Measurements from ENCODE around the gene SETX. TPM values are rescaled to one million over a fixed set of nuclear protein-coding genes. Genes with fewer than 3 reads are reported as not detected.

Gene SETX
- total and polyA plus RNA-seq, 2 donors (not counting 1 experiment from before 2014, with no cell fraction given) = 29.2 to 105 TPM

GRCh38 chr9:132395560-132395959 lies 40.8 kb upstream of the SETX start:
- Mint-ChIP-seq H3K9me3 (ENCODE audit: insufficient read depth) (no peaks in the 10 kb centered on the region), H3K27me3 (no peaks in the 10 kb centered on the region), H3K27ac (no peak overlapping the region), H3K4me3 (no peak overlapping the region), H3K4me1 (peaks cover 12% of the 10 kb centered on the region)
- peaks cover 3 to 6% of the 10 kb centered on the region in 2 donors for H3K4me1 ChIP-seq (ENCODE audit: control insufficient read depth in 2 of 2, insufficient read depth in 2 of 2, low read length in 2 of 2)
- peaks cover 3 to 77% of the 10 kb centered on the region in 2 experiments for H3K36me3 ChIP-seq (replicated peaks in 1 of 2; ENCODE audit: control extremely low read depth in 1 of 2, control insufficient read depth in 1 of 2, extremely low read depth in 1 of 2, insufficient read depth in 2 of 2, low read length in 1 of 2)
- no peak overlapping the region for H3K4me3 ChIP-seq (ENCODE audit: control extremely low read depth in 1 of 5, extremely low read depth in 1 of 5, insufficient read depth in 1 of 5, low read depth in 2 of 5, low read length in 4 of 5)
- ChIA-PET POLR2A (no interaction called here), CTCF (interaction anchor here (1.3 to 1.6 kb wide), 2 partner anchors 10 to 41 kb away, joined by 3 to 5 read pairs; partner anchors contain the start of gene SETX)
- ATAC-seq (ENCODE audit: low read depth) (no peak), DNase-seq (no peak)
- no peak overlapping the region for H3K9ac ChIP-seq (ENCODE audit: low read length)
- H3K79me2 ChIP-seq (ENCODE audit: control insufficient read depth, insufficient read depth, low read length) = peaks cover 24% of the 10 kb centered on the region
- no peaks in the 10 kb centered on the region for H4K20me1 ChIP-seq (ENCODE audit: control insufficient read depth, insufficient read depth, low read length, poor library complexity, severe bottlenecking)
- H3K9me3 ChIP-seq (ENCODE audit: control extremely low read depth in 1 of 3, control insufficient read depth in 2 of 3, insufficient read depth in 1 of 3, low read length in 2 of 3) = no peaks in the 10 kb centered on the region
- H3K4me2 ChIP-seq (replicated peaks; ENCODE audit: low read depth, low read length, poor library complexity, severe bottlenecking) = no peak overlapping the region
- intact Hi-C loops (cut with micrococcal nuclease) = no loop called here
- WGBS (ENCODE audit: insufficient coverage) = 89% methylated on average over 7 of the region's 11 CpGs
- no peak for TF ChIP-seq EZH2 (IDR thresholded peaks at IDR 0.05; ENCODE audit: borderline replicate concordance, insufficient read depth, low read depth, low read length, poor library complexity, severe bottlenecking)
- no peaks in the 10 kb centered on the region for H3K27me3 ChIP-seq (replicated peaks in 1 of 4; ENCODE audit: control extremely low read depth in 1 of 4, control insufficient read depth in 3 of 4, insufficient read depth in 4 of 4, low read length in 3 of 4)
- H3K27ac ChIP-seq (ENCODE audit: low read length in 2 of 2) = no peak overlapping the region
- no peak overlapping the region for H2AFZ ChIP-seq (ENCODE audit: insufficient read depth, low read depth, low read length, poor library complexity, severe bottlenecking)

GRCh38 chr9:132391449-132391848 lies 36.7 kb upstream of the SETX start:
- TF ChIP-seq EZH2 (IDR thresholded peaks at IDR 0.05; ENCODE audit: borderline replicate concordance, insufficient read depth, low read depth, low read length, poor library complexity, severe bottlenecking) = no peak
- no peak for TF ChIP-seq CTCF (IDR thresholded peaks at IDR 0.05)
- H3K27me3 ChIP-seq (replicated peaks in 1 of 4; ENCODE audit: control extremely low read depth in 1 of 4, control insufficient read depth in 3 of 4, insufficient read depth in 4 of 4, low read length in 3 of 4) = no peaks in the 10 kb centered on the region
- no peak for ATAC-seq (ENCODE audit: low read depth)
- no peaks in the 10 kb centered on the region for H3K9me3 ChIP-seq (ENCODE audit: control extremely low read depth in 1 of 3, control insufficient read depth in 2 of 3, insufficient read depth in 1 of 3, low read length in 2 of 3)
- ChIA-PET POLR2A (no interaction called here), CTCF (interaction anchor here (0.9 to 1.6 kb wide), 2 partner anchors 10 to 38 kb away, joined by 3 to 6 read pairs; no protein-coding TSS in a partner anchor)
- H3K9ac ChIP-seq (ENCODE audit: low read length) = no peak overlapping the region
- H3K4me3 Mint-ChIP-seq = no peak overlapping the region
- no peak overlapping the region for H3K27ac Mint-ChIP-seq
- H3K27ac ChIP-seq (ENCODE audit: low read length in 2 of 2) = no peak overlapping the region
- H3K9me3 Mint-ChIP-seq (ENCODE audit: insufficient read depth) = no peaks in the 10 kb centered on the region
- peaks cover 15% of the 10 kb centered on the region for H3K79me2 ChIP-seq (ENCODE audit: control insufficient read depth, insufficient read depth, low read length)
- peaks cover 0 to 2% of the 10 kb centered on the region in 2 donors for H3K4me1 ChIP-seq (ENCODE audit: control insufficient read depth in 2 of 2, insufficient read depth in 2 of 2, low read length in 2 of 2)
- DNase-seq = no peak
- H3K36me3 ChIP-seq (replicated peaks in 1 of 2; ENCODE audit: control extremely low read depth in 1 of 2, control insufficient read depth in 1 of 2, extremely low read depth in 1 of 2, insufficient read depth in 2 of 2, low read length in 1 of 2) = peaks cover 0 to 82% of the 10 kb centered on the region in 2 experiments
- H3K4me3 ChIP-seq (ENCODE audit: control extremely low read depth in 1 of 5, extremely low read depth in 1 of 5, insufficient read depth in 1 of 5, low read depth in 2 of 5, low read length in 4 of 5) = no peak overlapping the region
- no peaks in the 10 kb centered on the region for H4K20me1 ChIP-seq (ENCODE audit: control insufficient read depth, insufficient read depth, low read length, poor library complexity, severe bottlenecking)
- 92% methylated on average over 7 of the region's 11 CpGs for WGBS (ENCODE audit: insufficient coverage)
- no peak overlapping the region for H3K4me2 ChIP-seq (replicated peaks; ENCODE audit: low read depth, low read length, poor library complexity, severe bottlenecking)
- H3K4me1 Mint-ChIP-seq = peaks cover 5% of the 10 kb centered on the region
- H2AFZ ChIP-seq (ENCODE audit: insufficient read depth, low read depth, low read length, poor library complexity, severe bottlenecking) = no peak overlapping the region
- H3K27me3 Mint-ChIP-seq = no peaks in the 10 kb centered on the region
- intact Hi-C loops (cut with micrococcal nuclease) = no loop called here

Data from B cell (primary cell).